Astrocyte of the spinal cord (primary cell): Measurements from ENCODE around the gene ABCB9.

Experiments
- DNase-seq: peaks from one replicate; pipeline ENCODE4 v3.0.0; 2011; ENCODE audit warnings: low read depth, low spot score
- H3K4me3 ChIP-seq: 2 replicates; pipeline ENCODE4 v1.5.1; 2011; ENCODE audit warnings: low read depth, mild to moderate bottlenecking, low read length, moderate library complexity
- CTCF ChIP-seq: IDR thresholded peaks from 2 replicates; pipeline ENCODE4 v1.5.1; 2012; ENCODE audit warnings: low read depth, mild to moderate bottlenecking, low read length, inconsistent platforms
- in situ Hi-C: cut with HindIII; loops from 2 replicates; pipeline ENCODE4 v1.10.0; 2017; ENCODE audit warnings: low sequenced_read_pairs

Gene ABCB9

GRCh38 chr12:122928404-122929147, 37.7 kb downstream of the ABCB9 start:
- TF ChIP-seq CTCF: no peak
- H3K4me3 ChIP-seq: no peak overlapping the region
- in situ Hi-C loops: no loop called here
- DNase-seq: no peak

- in situ Hi-C loops: no loop called here
- no peak for DNase-seq
- H3K4me3 ChIP-seq: no peak overlapping the region
- no peak for TF ChIP-seq CTCF
Observed at GRCh38 chr12:122927756-122928403, 38.4 kb downstream of the ABCB9 start.

GRCh38 chr12:122921917-122922316, 44.3 kb downstream of the ABCB9 start:
- no peak overlapping the region for H3K4me3 ChIP-seq
- no peak for DNase-seq
- in situ Hi-C loops: no loop called here
- TF ChIP-seq CTCF: no peak

GRCh38 chr12:122920687-122921086, 45.6 kb downstream of the ABCB9 start:
- no peak for DNase-seq
- TF ChIP-seq CTCF: no peak
- no peak overlapping the region for H3K4me3 ChIP-seq
- in situ Hi-C loops: no loop called here

GRCh38 chr12:122918827-122919226, 47.4 kb downstream of the ABCB9 start:
- in situ Hi-C loops: no loop called here
- TF ChIP-seq CTCF: no peak
- no peak for DNase-seq
- no peak overlapping the region for H3K4me3 ChIP-seq

GRCh38 chr12:122917507-122918121, 48.6 kb downstream of the ABCB9 start:
- no peak for TF ChIP-seq CTCF
- in situ Hi-C loops: no loop called here
- no peak overlapping the region for H3K4me3 ChIP-seq
- DNase-seq: peak; percentile 55
